OCI-LY7 (cell line): Measurements from ENCODE around the gene PINK1. TPM values are rescaled to one million over a fixed set of nuclear protein-coding genes. Genes with fewer than 3 reads are reported as not detected.

ENCODE experiments used
- BruUV-seq: library from RNA; stranded (reverse); fragments of 400-500 nt; replicated peaks from 2 replicates; lab custom pipeline; 2021; lab: Mats Ljungman, UMichigan
- CTCF ChIA-PET: fragments of 300-600 bp; sonication (Branson Sonifier 250); formaldehyde crosslinking; loops from one replicate; lab custom pipeline; 2022; ENCODE audit warnings: antibody characterized with exemption; ENCODE audit not compliant: unreplicated experiment; lab: Charles Lee
- POLR2A ChIA-PET: fragments of 300-600 bp; sonication (Branson Sonifier 250); formaldehyde crosslinking; loops from one replicate; lab custom pipeline; 2022; ENCODE audit warnings: antibody characterized with exemption; lab: Charles Lee
- DNase-seq: peaks from one replicate; pipeline ENCODE4 v3.0.0-alpha.2; 2015; ENCODE audit warnings: low spot score
- H2AFZ ChIP-seq: fragments of 200-600 bp; sonication (generic), shearing (Covaris generic); 2 replicates; pipeline ENCODE4 v1.6.1; 2014; ENCODE audit warnings: mild to moderate bottlenecking, antibody characterized with exemption, low read length, moderate library complexity
- H3K27ac ChIP-seq: fragments of 200-600 bp; sonication (generic); 2 replicates; pipeline ENCODE4 v1.5.1; 2014; ENCODE audit warnings: mixed run types, low read depth, mild to moderate bottlenecking, moderate library complexity, low read length, inconsistent platforms; ENCODE audit not compliant: poor library complexity, severe bottlenecking
- H3K36me3 ChIP-seq: fragments of 200-600 bp; sonication (generic); 2 replicates; pipeline ENCODE4 v1.6.1; 2014; ENCODE audit warnings: mild to moderate bottlenecking, antibody characterized with exemption, low read length, moderate library complexity, mixed read lengths; ENCODE audit not compliant: insufficient read depth
- H3K4me1 ChIP-seq: fragments of 200-600 bp; sonication (generic); 2 replicates; pipeline ENCODE4 v1.5.1; 2014; ENCODE audit warnings: mild to moderate bottlenecking, low read length; ENCODE audit not compliant: insufficient read depth, poor library complexity, severe bottlenecking
- H3K4me2 ChIP-seq: fragments of 200-600 bp; sonication (generic); 2 replicates; pipeline ENCODE4 v1.6.1; 2014; ENCODE audit warnings: mild to moderate bottlenecking, low read length
- H3K4me3 ChIP-seq: fragments of 200-600 bp; sonication (generic); 2 replicates; pipeline ENCODE4 v1.5.1; 2014; ENCODE audit warnings: mild to moderate bottlenecking, low read depth, low read length; ENCODE audit not compliant: poor library complexity, severe bottlenecking
- H3K79me2 ChIP-seq: fragments of 200-600 bp; sonication (generic); 2 replicates; pipeline ENCODE4 v1.6.1; 2016; ENCODE audit warnings: low read depth, mild to moderate bottlenecking, low read length, moderate library complexity, mixed read lengths; ENCODE audit not compliant: insufficient read depth
- H3K9me2 ChIP-seq: fragments of 200-600 bp; sonication (generic); 2 replicates; pipeline ENCODE4 v1.6.1; 2016; ENCODE audit warnings: mild to moderate bottlenecking, low read length, mixed read lengths; ENCODE audit not compliant: insufficient read depth
- H3K9me3 ChIP-seq: fragments of 200-600 bp; sonication (generic); 2 replicates; pipeline ENCODE4 v1.6.1; 2014; ENCODE audit warnings: mild to moderate bottlenecking, mixed run types, low read length, mixed read lengths
- H4K20me1 ChIP-seq: fragments of 200-600 bp; sonication (generic); 2 replicates; pipeline ENCODE4 v1.6.1; 2014; ENCODE audit warnings: mild to moderate bottlenecking, antibody characterized with exemption, low read length, moderate library complexity, mixed read lengths; ENCODE audit not compliant: insufficient read depth
- EZH2phosphoT487 ChIP-seq: fragments of 200-600 bp; sonication (generic); IDR thresholded peaks from 2 replicates; pipeline ENCODE4 v1.6.1; 2018; ENCODE audit warnings: low read depth, borderline replicate concordance, mild to moderate bottlenecking, mixed run types, antibody characterized with exemption, low read length, moderate library complexity, mixed read lengths
- intact Hi-C: fragments of 100-400 bp; cut with micrococcal nuclease; formaldehyde crosslinking; loops from one replicate; pipeline ENCODE4 v1.10.0; 2022; ENCODE audit not compliant: unreplicated experiment
- total RNA-seq, 2 experiments: library from RNA; depleted of rRNA in 1 of 2; stranded (reverse); fragments of >200 nt in 1 of 2; shearing (Covaris generic) in 1 of 2; gene quantifications; 2 replicates each; pipeline ENCODE4 v1.2.3, GENCODE V29; 2014 to 2022
- TF ChIP-seq, protein P1 (sequence below): fragments of 200-600 bp; sonication (generic); conservative IDR thresholded peaks from 2 replicates; pipeline ENCODE4 v1.5.1; 2014; ENCODE audit warnings: mild to moderate bottlenecking, antibody characterized with exemption, low read length, moderate library complexity, mixed read lengths

The PINK1 gene
- total RNA-seq, 2 experiments from 2014 or later: 8.9 to 13.4 TPM

- no TSS peak for BruUV-seq
- Histone ChIP-seq H3K4me1 (peaks cover 35% of the 10 kb centered on the region), H2AFZ (no peak overlapping the region), H3K79me2 (no peaks in the 10 kb centered on the region), H3K9me3 (peaks cover 6% of the 10 kb centered on the region), H3K4me2 (no peak overlapping the region), H3K36me3 (no peaks in the 10 kb centered on the region), H4K20me1 (no peaks in the 10 kb centered on the region), H3K4me3 (no peak overlapping the region), H3K9me2 (no peaks in the 10 kb centered on the region), H3K27ac (no peak overlapping the region)
- TF ChIP-seq, protein P1, sequence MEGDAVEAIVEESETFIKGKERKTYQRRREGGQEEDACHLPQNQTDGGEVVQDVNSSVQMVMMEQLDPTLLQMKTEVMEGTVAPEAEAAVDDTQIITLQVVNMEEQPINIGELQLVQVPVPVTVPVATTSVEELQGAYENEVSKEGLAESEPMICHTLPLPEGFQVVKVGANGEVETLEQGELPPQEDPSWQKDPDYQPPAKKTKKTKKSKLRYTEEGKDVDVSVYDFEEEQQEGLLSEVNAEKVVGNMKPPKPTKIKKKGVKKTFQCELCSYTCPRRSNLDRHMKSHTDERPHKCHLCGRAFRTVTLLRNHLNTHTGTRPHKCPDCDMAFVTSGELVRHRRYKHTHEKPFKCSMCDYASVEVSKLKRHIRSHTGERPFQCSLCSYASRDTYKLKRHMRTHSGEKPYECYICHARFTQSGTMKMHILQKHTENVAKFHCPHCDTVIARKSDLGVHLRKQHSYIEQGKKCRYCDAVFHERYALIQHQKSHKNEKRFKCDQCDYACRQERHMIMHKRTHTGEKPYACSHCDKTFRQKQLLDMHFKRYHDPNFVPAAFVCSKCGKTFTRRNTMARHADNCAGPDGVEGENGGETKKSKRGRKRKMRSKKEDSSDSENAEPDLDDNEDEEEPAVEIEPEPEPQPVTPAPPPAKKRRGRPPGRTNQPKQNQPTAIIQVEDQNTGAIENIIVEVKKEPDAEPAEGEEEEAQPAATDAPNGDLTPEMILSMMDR: no peak
- TF ChIP-seq EZH2phosphoT487: no peak
- no peak for DNase-seq
- ChIA-PET POLR2A (no interaction called here), CTCF (no interaction called here)
- intact Hi-C loops: no loop called here
These were observed 47.0 kb downstream of the PINK1 start for GRCh38 chr1:20680269-20680668.

DNA sequence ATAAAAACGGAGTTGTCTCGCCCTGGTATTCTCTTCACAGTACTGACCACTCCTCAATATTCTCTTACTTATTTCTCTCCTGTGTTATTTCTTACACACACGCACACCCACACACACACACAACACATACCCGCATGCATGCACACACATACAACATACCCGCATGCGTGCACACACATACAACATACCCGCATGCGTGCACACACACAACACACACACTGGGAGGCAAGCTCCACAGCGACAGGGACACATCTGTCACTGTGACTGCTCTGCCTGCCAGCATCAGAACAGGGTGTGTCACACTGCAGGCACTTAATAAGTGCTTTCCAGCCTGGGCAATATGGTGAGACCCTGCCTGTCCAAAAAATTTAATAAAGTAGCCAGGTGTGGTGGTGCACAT lies 48.7 kb downstream of the PINK1 start:
- no peak overlapping the region for H3K27ac ChIP-seq
- no peak overlapping the region for H3K4me3 ChIP-seq
- peaks cover 30% of the 10 kb centered on the region for H3K4me1 ChIP-seq
- intact Hi-C loops: no loop called here
- H3K79me2 ChIP-seq: no peaks in the 10 kb centered on the region
- H2AFZ ChIP-seq: peak overlapping the region; percentile 48; the same call in 1 of the 2 replicates
- POLR2A ChIA-PET: no interaction called here
- DNase-seq: no peak
- no TSS peak for BruUV-seq
- H4K20me1 ChIP-seq: no peaks in the 10 kb centered on the region
- peaks cover 6% of the 10 kb centered on the region for H3K9me3 ChIP-seq
- H3K36me3 ChIP-seq: no peaks in the 10 kb centered on the region
- H3K9me2 ChIP-seq: no peaks in the 10 kb centered on the region
- peak overlapping the region; percentile 49; the same call in 1 of the 2 replicates for H3K4me2 ChIP-seq
- CTCF ChIA-PET: interaction anchor here (0.6 to 1.1 kb wide), 2 partner anchors 15 to 20 kb away, joined by 3 read pairs; partner anchors contain the start of gene DDOST
- TF ChIP-seq, protein P1: no peak
- TF ChIP-seq EZH2phosphoT487: no peak

GRCh38 chr1:20682571-20683236 lies 49.4 kb downstream of the PINK1 start:
- Histone ChIP-seq H3K4me3 (no peak overlapping the region), H3K4me2 (peak overlapping the region; percentile 49), H2AFZ (peak overlapping the region; percentile 48), H3K4me1 (peaks cover 30% of the 10 kb centered on the region), H3K36me3 (no peaks in the 10 kb centered on the region), H4K20me1 (no peaks in the 10 kb centered on the region), H3K9me2 (no peaks in the 10 kb centered on the region), H3K79me2 (no peaks in the 10 kb centered on the region), H3K9me3 (peaks cover 3% of the 10 kb centered on the region), H3K27ac (no peak overlapping the region)
- BruUV-seq: no TSS peak
- POLR2A ChIA-PET: no interaction called here
- intact Hi-C loops: no loop called here
- peak; percentile 68 for DNase-seq
- CTCF ChIA-PET: interaction anchor here (0.6 to 1.1 kb wide), 2 partner anchors 14 to 21 kb away, joined by 3 read pairs; partner anchors contain the start of gene DDOST
- TF ChIP-seq EZH2phosphoT487: no peak
- TF ChIP-seq, protein P1: no peak
